Measurements from ENCODE around the gene WWC2.

DNA sequence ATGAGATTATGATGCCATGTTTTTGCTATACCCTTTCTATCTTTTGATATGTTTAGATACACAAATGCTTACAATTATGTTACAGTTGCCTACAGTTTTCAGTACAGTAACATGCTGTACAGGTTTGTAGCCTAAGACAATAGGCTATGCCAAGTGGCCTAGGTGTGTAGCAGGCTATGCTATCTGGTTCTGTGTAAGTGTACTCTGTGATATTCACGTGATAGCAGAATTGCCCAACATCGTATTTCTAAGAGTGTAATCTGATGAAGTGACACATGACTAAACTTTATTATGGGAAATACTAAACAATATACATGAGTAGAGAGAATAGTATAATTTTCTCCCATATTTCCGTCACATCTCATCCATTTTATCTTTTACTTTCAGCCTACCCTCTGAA is 124.0 kb downstream of the WWC2 start:
- TF ChIP-seq, protein P1, sequence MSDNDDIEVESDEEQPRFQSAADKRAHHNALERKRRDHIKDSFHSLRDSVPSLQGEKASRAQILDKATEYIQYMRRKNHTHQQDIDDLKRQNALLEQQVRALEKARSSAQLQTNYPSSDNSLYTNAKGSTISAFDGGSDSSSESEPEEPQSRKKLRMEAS (CRISPR knock-in tag; IDR thresholded peaks at IDR 0.05) = no peak
- TF ChIP-seq NR2C2 (CRISPR knock-in tag; IDR thresholded peaks at IDR 0.05) (no peak), SP1 (CRISPR knock-in tag; conservative IDR thresholded peaks at IDR 0.05) (no peak), CBFB (CRISPR knock-in tag; IDR thresholded peaks at IDR 0.05; ENCODE audit: low read depth) (no peak), MYBL2 (CRISPR knock-in tag; IDR thresholded peaks at IDR 0.05) (no peak)
- TF ChIP-seq, protein P2, sequence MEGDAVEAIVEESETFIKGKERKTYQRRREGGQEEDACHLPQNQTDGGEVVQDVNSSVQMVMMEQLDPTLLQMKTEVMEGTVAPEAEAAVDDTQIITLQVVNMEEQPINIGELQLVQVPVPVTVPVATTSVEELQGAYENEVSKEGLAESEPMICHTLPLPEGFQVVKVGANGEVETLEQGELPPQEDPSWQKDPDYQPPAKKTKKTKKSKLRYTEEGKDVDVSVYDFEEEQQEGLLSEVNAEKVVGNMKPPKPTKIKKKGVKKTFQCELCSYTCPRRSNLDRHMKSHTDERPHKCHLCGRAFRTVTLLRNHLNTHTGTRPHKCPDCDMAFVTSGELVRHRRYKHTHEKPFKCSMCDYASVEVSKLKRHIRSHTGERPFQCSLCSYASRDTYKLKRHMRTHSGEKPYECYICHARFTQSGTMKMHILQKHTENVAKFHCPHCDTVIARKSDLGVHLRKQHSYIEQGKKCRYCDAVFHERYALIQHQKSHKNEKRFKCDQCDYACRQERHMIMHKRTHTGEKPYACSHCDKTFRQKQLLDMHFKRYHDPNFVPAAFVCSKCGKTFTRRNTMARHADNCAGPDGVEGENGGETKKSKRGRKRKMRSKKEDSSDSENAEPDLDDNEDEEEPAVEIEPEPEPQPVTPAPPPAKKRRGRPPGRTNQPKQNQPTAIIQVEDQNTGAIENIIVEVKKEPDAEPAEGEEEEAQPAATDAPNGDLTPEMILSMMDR (IDR thresholded peaks at IDR 0.05) = no peak
- TF ChIP-seq, protein P3, sequence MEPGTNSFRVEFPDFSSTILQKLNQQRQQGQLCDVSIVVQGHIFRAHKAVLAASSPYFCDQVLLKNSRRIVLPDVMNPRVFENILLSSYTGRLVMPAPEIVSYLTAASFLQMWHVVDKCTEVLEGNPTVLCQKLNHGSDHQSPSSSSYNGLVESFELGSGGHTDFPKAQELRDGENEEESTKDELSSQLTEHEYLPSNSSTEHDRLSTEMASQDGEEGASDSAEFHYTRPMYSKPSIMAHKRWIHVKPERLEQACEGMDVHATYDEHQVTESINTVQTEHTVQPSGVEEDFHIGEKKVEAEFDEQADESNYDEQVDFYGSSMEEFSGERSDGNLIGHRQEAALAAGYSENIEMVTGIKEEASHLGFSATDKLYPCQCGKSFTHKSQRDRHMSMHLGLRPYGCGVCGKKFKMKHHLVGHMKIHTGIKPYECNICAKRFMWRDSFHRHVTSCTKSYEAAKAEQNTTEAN (CRISPR knock-in tag; IDR thresholded peaks at IDR 0.05) = no peak
